SK-N-SH treated with all-trans-retinoic acid at 6 μM for 48 hours (cell line): ENCODE results near the gene METRNL.
"Not testable (repeated sequence)": the region's sequence is repeated elsewhere in the genome, so short reads cannot be mapped to it uniquely, and the experiment has no call there.

Experiments
- OSR1 ChIP-seq: fragments of 250-450 bp; sonication (Bioruptor Pico); IDR thresholded peaks from 2 replicates; pipeline ENCODE4 v1.8.0; 2022; ENCODE audit warnings: moderate library complexity, mild to moderate bottlenecking, inconsistent platforms
- PPARA ChIP-seq: fragments of 250-450 bp; sonication (Bioruptor Pico); IDR thresholded peaks from 2 replicates; pipeline ENCODE4 v1.5.0; 2020; ENCODE audit warnings: mild to moderate bottlenecking, borderline replicate concordance
- RARB ChIP-seq: fragments of 250-450 bp; sonication (Bioruptor Pico); IDR thresholded peaks from 2 replicates; pipeline ENCODE4 v1.8.0; 2021; ENCODE audit warnings: mild to moderate bottlenecking, moderate library complexity
- ZFP30 ChIP-seq: fragments of 450-650 bp; formaldehyde crosslinking; IDR thresholded peaks from 2 replicates; pipeline ENCODE4 v1.5.0; 2022; ENCODE audit warnings: mild to moderate bottlenecking, moderate library complexity
- ZNF8 ChIP-seq: fragments of 450-650 bp; formaldehyde crosslinking; IDR thresholded peaks from 2 replicates; pipeline ENCODE4 v1.5.0; 2020; ENCODE audit warnings: mild to moderate bottlenecking, moderate library complexity

- TF ChIP-seq ZNF8; OSR1 (CRISPR knock-in tag); RARB; ZFP30 (CRISPR knock-in tag); PPARA (CRISPR knock-in tag): not testable (repeated sequence)
Measured at GRCh38 chr17:83139541-83140248, 60.3 kb downstream of the METRNL start.
